IMR-90 (cell line): Measurements from ENCODE around the gene SVEP1. TPM values are rescaled to one million over a fixed set of nuclear protein-coding genes. Genes with fewer than 3 reads are reported as not detected.

Source experiments
- ATAC-seq: fragments of 200-7000 bp; cut with Tn5 transposase; 2 replicates; pipeline ENCODE4 v1.9.1; 2020; ENCODE audit warnings: low read depth, mild to moderate bottlenecking, moderate library complexity
- BruUV-seq: library from RNA; stranded (reverse); fragments of 400-500 nt; replicated peaks from 2 replicates; lab custom pipeline; 2021; lab: Mats Ljungman, UMichigan
- CTCF ChIA-PET: fragments of 300-600 bp; formaldehyde crosslinking; extraction: SDS; loops from one replicate; lab custom pipeline; 2021; ENCODE audit warnings: antibody characterized with exemption; lab: Yijun Ruan, JAX
- POLR2A ChIA-PET: fragments of 300-600 bp; sonication (Branson Sonifier 250); formaldehyde crosslinking; loops from one replicate; lab custom pipeline; 2022; ENCODE audit warnings: antibody characterized with exemption; ENCODE audit not compliant: unreplicated experiment; lab: Charles Lee
- DNase-seq: peaks from one replicate; pipeline ENCODE4 v3.0.0; 2013
- H2AFZ ChIP-seq: replicated peaks from 2 replicates; pipeline ENCODE3; 2013; ENCODE audit warnings: low read length, mild to moderate bottlenecking; ENCODE audit not compliant: poor library complexity
- H2AK5ac ChIP-seq: 2 replicates; pipeline ENCODE4 v1.6.1; 2013; ENCODE audit warnings: low read depth, low read length, inconsistent platforms
- H2AK9ac ChIP-seq: replicated peaks from 2 replicates; pipeline ENCODE3; 2013; ENCODE audit warnings: mild to moderate bottlenecking, low read depth, low read length, moderate library complexity; ENCODE audit not compliant: poor library complexity
- H2BK120ac ChIP-seq: 2 replicates; pipeline ENCODE4 v1.6.1; 2013; ENCODE audit warnings: low read depth, low read length, inconsistent platforms
- H2BK15ac ChIP-seq: 3 replicates; pipeline ENCODE4 v1.6.1; 2013; ENCODE audit warnings: low read depth, low read length, inconsistent platforms
- H2BK20ac ChIP-seq: 2 replicates; pipeline ENCODE4 v1.6.1; 2013; ENCODE audit warnings: low read depth, mild to moderate bottlenecking, inconsistent platforms, low read length, moderate library complexity
- H2BK5ac ChIP-seq: 2 replicates; pipeline ENCODE4 v1.6.1; 2013; ENCODE audit warnings: mild to moderate bottlenecking, low read depth, low read length, inconsistent platforms; ENCODE audit not compliant: poor library complexity, severe bottlenecking
- H3K14ac ChIP-seq: replicated peaks from 2 replicates; pipeline ENCODE4 v1.6.1; 2013; ENCODE audit warnings: low read depth, low read length, inconsistent platforms
- H3K18ac ChIP-seq: 2 replicates; pipeline ENCODE4 v1.6.1; 2013; ENCODE audit warnings: low read depth, low read length, control low read depth
- H3K23ac ChIP-seq: 2 replicates; pipeline ENCODE4 v1.6.1; 2013; ENCODE audit warnings: low read depth, low read length, inconsistent platforms
- H3K27ac ChIP-seq: 2 replicates; pipeline ENCODE4 v1.5.1; 2013; ENCODE audit warnings: mild to moderate bottlenecking, control low read depth, low read length; ENCODE audit not compliant: insufficient read depth
- H3K27me3 ChIP-seq: 2 replicates; pipeline ENCODE4 v1.6.1; 2013; ENCODE audit warnings: low read length; ENCODE audit not compliant: control insufficient read depth, insufficient read depth
- H3K36me3 ChIP-seq: 2 replicates; pipeline ENCODE4 v1.6.1; 2013; ENCODE audit warnings: low read length, mixed read lengths; ENCODE audit not compliant: control insufficient read depth, insufficient read depth
- H3K4ac ChIP-seq: 2 replicates; pipeline ENCODE4 v1.6.1; 2013; ENCODE audit warnings: low read depth, low read length, inconsistent platforms
- H3K4me1 ChIP-seq: 2 replicates; pipeline ENCODE4 v1.6.1; 2013; ENCODE audit warnings: low read length, mixed read lengths; ENCODE audit not compliant: control insufficient read depth, insufficient read depth
- H3K4me2 ChIP-seq: 2 replicates; pipeline ENCODE4 v1.6.1; 2013; ENCODE audit warnings: low read depth, mild to moderate bottlenecking, control low read depth, low read length, moderate library complexity
- H3K4me3 ChIP-seq: 2 replicates; pipeline ENCODE4 v1.5.1; 2013; ENCODE audit warnings: low read depth, mild to moderate bottlenecking, control low read depth, low read length, moderate library complexity; ENCODE audit not compliant: insufficient read depth
- H3K56ac ChIP-seq: 2 replicates; pipeline ENCODE4 v1.6.1; 2013; ENCODE audit warnings: low read length, inconsistent platforms; ENCODE audit not compliant: insufficient read depth; ENCODE audit errors: extremely low read depth
- H3K79me1 ChIP-seq, 2 experiments: 2 replicates each; pipeline ENCODE4 v1.6.1; 2013; ENCODE audit warnings: low read length in 2 of 2, inconsistent platforms in 1 of 2, low read depth in 1 of 2
- H3K9ac ChIP-seq: 2 replicates; pipeline ENCODE4 v1.6.1; 2013; ENCODE audit warnings: low read depth, low read length, control low read depth
- H3K9me1 ChIP-seq: 2 replicates; pipeline ENCODE4 v1.6.1; 2013; ENCODE audit warnings: low read length, inconsistent platforms; ENCODE audit not compliant: insufficient read depth
- H3K9me3 ChIP-seq: 2 replicates; pipeline ENCODE4 v1.6.1; 2013; ENCODE audit warnings: low read length; ENCODE audit not compliant: control insufficient read depth, insufficient read depth
- H4K20me1 ChIP-seq: 2 replicates; pipeline ENCODE4 v1.6.1; 2013; ENCODE audit warnings: low read length, inconsistent platforms; ENCODE audit not compliant: insufficient read depth
- H4K5ac ChIP-seq: 2 replicates; pipeline ENCODE4 v1.6.1; 2013; ENCODE audit warnings: mild to moderate bottlenecking, low read depth, low read length, control low read depth
- H4K8ac ChIP-seq, 2 experiments: 2 replicates each; pipeline ENCODE4 v1.6.1; 2013; ENCODE audit warnings: low read depth in 2 of 2, low read length in 2 of 2, control low read depth in 1 of 2, inconsistent platforms in 1 of 2
- H4K91ac ChIP-seq: 2 replicates; pipeline ENCODE4 v1.6.1; 2013; ENCODE audit warnings: low read depth, low read length, inconsistent platforms; ENCODE audit not compliant: insufficient read depth
- CEBPB ChIP-seq: IDR thresholded peaks from 2 replicates; pipeline ENCODE4 v1.6.1; 2012; ENCODE audit warnings: low read depth, low read length, improper control_type of control experiment
- NFE2L2 ChIP-seq: fragments of 150-350 bp; IDR thresholded peaks from 2 replicates; pipeline ENCODE4 v1.6.1; 2016; ENCODE audit warnings: low read depth, mild to moderate bottlenecking, low read length
- SMC3 ChIP-seq: fragments of 150-350 bp; IDR thresholded peaks from 2 replicates; pipeline ENCODE4 v1.6.1; 2016; ENCODE audit warnings: low read depth, mild to moderate bottlenecking, antibody characterized with exemption, low read length, moderate library complexity
- WGBS, 2 experiments: methylation state at CpG; one replicate each; pipeline versions ENCODE4 v1.1.5 to v1.1.7; 2013; ENCODE audit warnings: missing lambda C conversion rate in 2 of 2; ENCODE audit not compliant: insufficient read length in 1 of 2; ENCODE audit errors: extremely low coverage in 2 of 2; 5-methylcytosine and 5-hydroxymethylcytosine counted together
- dilution Hi-C: fragments of 300-500 bp; cut with HindIII; formaldehyde crosslinking; loops from one replicate; pipeline ENCODE4 v1.14.3; 2018; ENCODE audit warnings: low sequenced_read_pairs; ENCODE audit not compliant: unreplicated experiment
- in situ Hi-C: fragments of 300-500 bp; cut with MboI; formaldehyde crosslinking; loops from 3 replicates; pipeline ENCODE4 v1.14.3; 2019; ENCODE audit warnings: low sequenced_read_pairs, inconsistent platforms, mixed read lengths
- intact Hi-C: fragments of 100-400 bp; cut with micrococcal nuclease; formaldehyde crosslinking; loops from 2 replicates; pipeline ENCODE4 v1.10.0; 2022
- polyA plus RNA-seq, 3 experiments: library from polyadenylated mRNA; depleted of rRNA; stranded (reverse); fragments of >200 nt; gene quantifications; 2 replicates each; pipeline ENCODE4 v1.2.3, GENCODE V29; 2012; ENCODE audit warnings: low replicate concordance in 1 of 3
- total RNA-seq: library from RNA; depleted of rRNA; stranded (reverse); fragments of >200 nt; gene quantifications from 2 replicates; pipeline ENCODE4 v1.2.3, GENCODE V29; 2012

The SVEP1 gene
- total and polyA plus RNA-seq, 2 of the 4 experiments (the other 2 are of a cell fraction), result 4.8 to 16.7 TPM

DNA sequence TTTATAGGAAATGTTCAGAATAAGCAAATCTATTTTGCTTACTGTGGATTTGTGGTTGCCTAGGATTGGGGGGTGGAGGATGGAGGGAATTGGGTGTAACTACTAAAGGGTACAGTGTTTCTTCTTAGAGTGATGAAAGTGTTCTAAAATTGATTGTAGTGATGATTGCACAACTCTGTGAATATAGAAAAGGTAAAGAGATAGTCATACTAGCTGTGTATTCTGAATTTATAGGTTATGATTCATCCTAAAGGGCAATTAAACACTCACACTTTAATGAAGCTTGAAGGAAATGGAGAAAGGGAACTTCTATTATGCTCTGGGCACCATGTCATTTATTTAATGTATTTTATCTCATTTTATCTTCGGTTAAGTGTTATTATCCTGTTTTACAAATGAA, 251.8 kb downstream of the SVEP1 start:
- ATAC-seq, result no peak
- Histone ChIP-seq H4K20me1 (no peaks in the 10 kb centered on the region), H3K27me3 (no peaks in the 10 kb centered on the region; the same call in 1 of the 2 replicates), H3K4ac (no peak overlapping the region), H3K18ac (no peak overlapping the region), H3K56ac (no peak overlapping the region), H2AFZ (no peak overlapping the region), H3K9ac (no peak overlapping the region), H4K91ac (no peak overlapping the region), H3K4me1 (no peaks in the 10 kb centered on the region), H2BK20ac (no peak overlapping the region), H2BK5ac (no peak overlapping the region), H4K8ac (no peak overlapping the region), H4K5ac (no peak overlapping the region), H2BK120ac (no peak overlapping the region), H3K14ac (no peak overlapping the region), H3K4me2 (no peak overlapping the region), H3K79me1 (no peaks in the 10 kb centered on the region), H3K27ac (no peak overlapping the region), H3K9me1 (0 out of 2 replicates have a peak, but pooled peaks cover 3% of the 10 kb centered on the region), H2AK9ac (no peak overlapping the region), H2BK15ac (no peak overlapping the region), H3K4me3 (no peak overlapping the region), H3K9me3 (peaks cover 3% of the 10 kb centered on the region; the same call in 1 of the 2 replicates), H2AK5ac (no peak overlapping the region), H3K23ac (no peak overlapping the region), H3K36me3 (no peaks in the 10 kb centered on the region)
- no peak for TF ChIP-seq SMC3
- no peak for TF ChIP-seq NFE2L2
- peak; percentile 58 for TF ChIP-seq CEBPB
- intact Hi-C loops (no loop called here), in situ Hi-C loops (no loop called here), dilution Hi-C loops (no loop called here)
- CTCF ChIA-PET, result no interaction called here
- DNase-seq, result no peak
- no TSS peak for BruUV-seq
- no CpG with 5 or more reads among the region's 1 CpG for WGBS, 2 experiments
- POLR2A ChIA-PET, result no interaction called here
